Fibroblast of skin of right biceps (primary cell): Measurements from ENCODE around the gene PRKG1.
"Not testable (repeated sequence)": the region's sequence is repeated elsewhere in the genome, so short reads cannot be mapped to it uniquely, and the experiment has no call there.

Experiments used
- DNase-seq: peaks from one replicate; pipeline ENCODE4 v3.0.0-alpha.2; 2013

The PRKG1 gene

DNA sequence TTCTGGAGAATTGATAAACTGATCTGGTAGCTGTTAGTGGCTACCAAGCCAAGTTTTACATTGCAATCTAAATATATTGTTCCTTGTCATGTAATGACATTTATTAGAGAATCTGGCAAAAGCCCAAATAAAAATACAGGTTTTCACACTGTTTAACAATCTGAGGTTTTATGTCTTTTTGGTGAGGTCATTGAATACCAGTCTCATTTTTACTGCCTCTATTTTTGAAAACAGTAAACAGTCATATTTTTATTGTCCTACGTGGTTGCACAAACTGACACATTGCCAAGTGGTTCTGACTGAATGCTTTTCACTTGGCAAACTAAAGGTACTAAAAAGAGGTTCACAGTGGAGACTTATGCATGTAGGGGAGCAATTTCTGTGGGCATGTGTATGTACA, 157.5 kb downstream of the PRKG1 start:
- DNase-seq = no peak

DNA sequence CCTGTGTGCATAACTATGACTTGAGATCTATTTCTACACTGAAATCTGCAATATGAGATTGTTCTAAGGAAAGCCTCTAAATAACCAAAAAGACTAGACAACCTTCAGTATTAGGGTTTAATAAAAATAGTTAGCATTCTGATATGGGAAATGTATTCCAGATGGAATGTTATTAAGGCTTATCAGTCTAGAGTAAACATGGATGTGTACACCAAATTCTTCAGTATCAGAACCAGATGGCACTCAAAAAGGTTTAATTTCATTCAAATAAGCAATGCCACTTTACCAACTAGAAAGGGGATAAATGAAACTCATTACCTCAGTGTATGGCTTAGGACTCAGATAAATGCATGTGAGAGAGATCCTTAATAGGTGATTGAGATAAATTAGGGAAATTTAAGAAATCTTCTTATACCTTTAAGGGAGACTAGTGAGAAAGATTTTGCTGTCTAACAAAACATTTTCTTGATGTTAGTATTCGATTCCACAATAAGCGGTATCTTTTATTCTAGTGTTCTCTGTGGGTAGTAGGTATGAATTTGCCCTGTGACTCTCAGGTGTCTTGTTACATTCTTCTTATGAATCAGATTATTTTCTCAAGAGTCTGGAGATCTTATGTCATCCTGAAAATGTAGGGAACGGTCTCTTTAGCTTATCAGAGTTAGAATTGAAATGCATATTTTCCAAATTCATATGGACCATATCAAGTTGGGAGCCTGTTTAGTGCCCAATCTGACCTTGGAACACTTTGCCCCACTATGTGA, 159.2 kb downstream of the PRKG1 start:
- DNase-seq = no peak

DNA sequence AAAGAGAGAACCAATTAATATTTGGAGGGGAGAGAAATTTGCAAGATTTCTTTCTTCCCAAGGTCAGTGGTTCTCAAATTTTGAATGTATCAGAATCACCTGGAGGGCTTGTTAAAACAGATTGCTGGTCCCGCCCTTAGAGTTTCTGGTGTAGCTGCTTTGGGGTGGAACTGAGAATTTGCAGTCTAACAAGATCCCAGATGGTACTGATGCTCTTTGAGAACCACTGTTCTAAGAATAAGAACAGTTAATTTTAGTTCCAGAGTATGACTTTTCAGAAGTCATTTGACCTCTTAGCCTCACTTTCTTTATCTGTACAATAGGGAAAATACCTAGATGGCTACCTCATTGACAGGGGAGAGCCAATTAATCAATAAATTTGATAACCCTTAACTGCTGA, 161.6 kb downstream of the PRKG1 start:
- DNase-seq = no peak

DNA sequence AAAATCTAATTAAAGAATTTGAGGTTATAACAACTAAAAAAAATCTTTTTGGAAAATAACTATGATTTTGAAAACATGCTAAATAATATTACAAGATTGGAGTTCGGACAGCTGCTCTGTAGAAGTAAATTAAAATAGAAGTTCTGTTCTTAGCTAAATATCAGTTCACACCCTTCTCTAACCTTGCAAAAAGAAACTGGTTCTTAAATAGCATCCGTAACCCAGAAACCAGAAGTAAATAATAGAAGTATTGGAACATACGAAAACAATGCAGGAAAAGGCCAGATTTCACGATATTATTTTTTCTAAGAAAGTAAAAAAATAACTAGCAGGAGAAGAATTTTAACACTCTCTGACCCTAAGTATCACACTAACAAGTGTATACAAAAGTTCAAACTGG, 164.7 kb downstream of the PRKG1 start:
- no peak for DNase-seq

DNA sequence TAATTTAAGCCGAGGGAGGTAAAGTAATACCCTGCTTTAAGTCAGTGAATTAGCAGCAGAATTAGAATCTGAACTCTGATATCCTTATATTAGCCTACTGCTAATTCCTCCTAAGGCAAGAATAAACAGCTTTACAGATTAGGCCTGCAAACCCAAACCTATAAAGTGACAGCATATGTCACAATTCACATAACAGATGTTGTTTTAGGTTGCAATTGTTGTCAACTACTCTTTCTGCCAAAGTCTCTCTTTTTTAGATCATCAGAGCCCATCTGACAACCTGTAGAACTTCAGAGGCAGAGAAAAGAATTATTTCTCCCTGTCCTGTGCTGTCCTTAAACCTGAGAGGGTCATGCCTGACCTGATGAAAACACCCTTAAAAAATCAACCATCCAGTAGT, 167.2 kb downstream of the PRKG1 start:
- DNase-seq = no peak

DNA sequence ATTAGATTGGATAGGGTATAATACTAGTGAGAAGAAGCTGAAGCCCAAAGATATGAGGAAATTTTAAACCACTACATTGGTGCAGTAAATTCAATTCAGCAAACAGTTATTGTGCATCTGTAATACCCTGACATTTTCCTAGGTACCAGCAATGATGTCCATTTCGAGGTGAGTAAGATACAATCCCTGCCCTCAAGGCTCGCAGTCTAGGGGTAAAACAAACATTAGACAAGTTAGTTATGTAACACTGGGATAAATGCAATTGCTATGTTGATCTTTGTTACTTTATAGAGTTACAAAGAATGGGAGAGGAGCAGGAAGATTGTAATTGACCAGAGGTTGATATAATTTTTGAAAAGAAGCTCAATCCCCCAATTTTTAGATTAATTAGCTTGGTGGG, 168.1 kb downstream of the PRKG1 start:
- no peak for DNase-seq

DNA sequence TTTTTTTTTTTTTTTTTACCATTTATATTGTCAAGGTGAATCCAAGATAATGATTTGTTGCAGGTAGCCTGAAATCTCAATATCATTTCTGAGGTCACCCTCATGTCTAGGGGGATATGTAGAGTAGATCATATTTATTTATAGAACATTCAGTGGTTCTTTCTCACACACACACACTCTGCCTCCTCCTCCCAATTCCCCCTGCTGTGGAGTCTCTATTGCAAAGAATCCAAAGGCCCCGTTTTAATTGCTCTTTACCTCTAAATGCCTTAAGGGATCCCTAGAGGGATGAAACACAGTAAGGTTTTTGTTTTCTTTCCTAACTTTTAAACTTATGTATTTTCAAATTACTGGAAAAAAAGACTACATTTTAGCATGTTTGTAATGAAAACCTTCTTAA, 170.0 kb downstream of the PRKG1 start:
- DNase-seq = peak; percentile 39

DNA sequence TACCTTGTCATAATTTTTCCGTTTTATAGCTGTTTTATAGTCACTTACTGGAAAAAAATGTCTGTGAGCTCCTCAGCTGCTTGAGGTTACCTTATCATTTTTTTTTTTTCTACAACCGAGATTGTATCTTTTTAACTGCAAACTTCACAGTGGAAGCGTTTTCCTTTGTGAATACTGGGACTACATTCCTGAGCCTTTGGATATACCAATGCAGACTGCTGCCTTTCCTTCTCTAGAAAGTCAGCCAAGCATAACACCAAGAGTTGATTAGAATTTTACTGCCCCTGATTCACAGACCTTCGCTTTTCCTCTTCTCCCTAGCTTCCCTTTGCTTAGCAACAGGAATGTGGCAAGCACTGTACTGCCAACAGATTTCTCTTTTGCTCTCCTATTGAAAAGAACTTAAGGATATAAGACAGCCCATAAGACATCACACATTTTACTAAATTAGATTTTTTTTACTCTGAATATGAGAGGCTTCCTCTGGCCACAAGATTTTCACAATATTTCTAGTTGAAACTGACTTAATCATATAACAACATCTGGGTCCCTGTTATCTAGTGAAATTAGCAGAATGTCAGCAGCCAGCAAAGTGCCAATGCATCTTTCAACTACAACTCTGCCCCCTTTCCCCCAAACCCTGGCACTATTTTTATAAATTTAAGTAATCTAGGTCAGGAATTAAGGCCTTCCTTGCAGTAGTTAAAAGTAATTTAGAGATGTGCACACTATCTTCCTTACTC, 170.6 kb downstream of the PRKG1 start:
- peak; percentile 84 for DNase-seq

DNA sequence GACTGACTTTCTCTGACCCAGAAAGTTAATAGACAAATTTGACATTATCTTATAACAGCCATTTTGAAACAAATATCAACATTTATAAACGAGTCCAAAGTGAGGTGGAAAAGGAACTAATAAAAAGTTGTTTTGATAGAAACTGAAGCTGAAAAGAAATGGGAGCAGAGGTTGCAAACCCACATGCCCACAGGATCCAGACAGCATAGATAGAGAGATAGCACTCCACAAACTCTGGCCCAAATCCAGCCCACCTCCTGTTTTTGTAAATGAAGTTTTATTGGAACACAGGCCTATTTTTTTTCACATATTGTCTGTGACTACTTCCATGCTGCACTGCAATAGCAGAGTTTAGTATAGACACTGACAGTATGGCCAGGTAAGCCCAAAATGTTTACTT, 171.9 kb downstream of the PRKG1 start:
- no peak for DNase-seq

DNA sequence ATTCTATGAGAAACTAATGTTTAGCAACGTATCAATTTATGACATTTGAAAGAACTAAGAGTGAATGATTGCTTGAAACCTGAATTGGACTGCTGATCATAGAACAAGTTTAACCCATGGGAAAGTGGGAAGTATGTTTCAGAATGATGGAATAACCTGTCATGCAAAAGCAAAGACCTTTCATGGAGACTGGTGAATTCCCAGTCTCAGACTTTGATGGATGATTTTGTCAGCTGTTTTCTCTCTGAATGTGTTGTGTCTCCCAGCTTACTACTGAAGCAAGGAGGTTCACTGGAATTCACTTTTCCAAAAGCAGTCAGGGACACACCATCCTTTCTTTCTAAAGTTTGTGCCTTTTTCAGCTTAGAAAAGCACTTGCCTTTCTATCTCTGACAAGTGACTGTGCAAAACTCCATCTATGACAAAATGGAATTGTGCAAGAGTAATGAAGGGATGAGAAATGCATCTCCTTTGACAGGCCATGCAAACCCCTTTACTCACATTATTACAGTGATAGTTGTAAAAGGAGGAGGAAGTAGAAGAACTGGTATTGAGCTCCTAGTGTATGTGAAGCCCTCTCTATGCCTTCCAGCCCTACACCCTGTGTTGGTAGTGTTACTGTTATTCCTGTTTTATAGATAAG, 176.1 kb downstream of the PRKG1 start:
- no peak for DNase-seq

DNA sequence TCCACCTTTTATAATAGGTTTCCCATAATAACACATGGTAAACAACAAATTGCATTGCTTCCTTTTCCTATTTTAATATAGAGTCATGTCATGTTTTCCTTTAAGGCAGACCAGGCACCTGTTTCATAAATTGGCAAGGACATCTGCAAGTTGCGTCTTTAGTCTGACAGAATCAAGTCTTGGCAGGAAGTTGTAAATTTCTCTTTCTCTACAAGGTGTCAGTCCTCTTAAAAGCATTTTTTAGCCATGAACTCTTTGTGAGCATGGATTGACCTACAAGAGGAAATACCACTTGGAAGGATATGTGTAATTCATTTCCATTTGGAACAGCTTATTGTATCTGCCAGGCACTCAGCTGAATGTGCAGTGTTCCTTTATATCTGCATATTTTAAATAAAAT, 176.8 kb downstream of the PRKG1 start:
- DNase-seq = no peak

DNA sequence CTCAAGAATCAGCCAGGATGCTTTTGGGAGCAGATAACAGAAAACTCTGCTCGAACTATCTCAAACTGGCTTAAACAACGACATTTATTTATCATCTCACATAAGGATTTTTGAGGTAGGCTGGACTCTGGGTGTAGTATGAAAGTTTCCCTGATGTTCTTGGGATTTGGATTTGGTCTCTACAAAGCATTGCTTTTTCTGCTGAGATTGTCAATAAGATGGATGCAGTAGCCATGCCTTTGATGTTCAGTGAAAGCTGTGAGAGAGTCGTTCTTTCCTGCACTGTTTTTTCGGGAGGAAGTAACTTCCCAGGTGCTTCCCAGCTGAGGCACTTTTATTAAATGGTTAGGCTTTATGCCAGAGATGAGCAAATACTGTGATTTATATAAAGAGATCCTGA, 181.1 kb downstream of the PRKG1 start:
- DNase-seq = no peak

DNA sequence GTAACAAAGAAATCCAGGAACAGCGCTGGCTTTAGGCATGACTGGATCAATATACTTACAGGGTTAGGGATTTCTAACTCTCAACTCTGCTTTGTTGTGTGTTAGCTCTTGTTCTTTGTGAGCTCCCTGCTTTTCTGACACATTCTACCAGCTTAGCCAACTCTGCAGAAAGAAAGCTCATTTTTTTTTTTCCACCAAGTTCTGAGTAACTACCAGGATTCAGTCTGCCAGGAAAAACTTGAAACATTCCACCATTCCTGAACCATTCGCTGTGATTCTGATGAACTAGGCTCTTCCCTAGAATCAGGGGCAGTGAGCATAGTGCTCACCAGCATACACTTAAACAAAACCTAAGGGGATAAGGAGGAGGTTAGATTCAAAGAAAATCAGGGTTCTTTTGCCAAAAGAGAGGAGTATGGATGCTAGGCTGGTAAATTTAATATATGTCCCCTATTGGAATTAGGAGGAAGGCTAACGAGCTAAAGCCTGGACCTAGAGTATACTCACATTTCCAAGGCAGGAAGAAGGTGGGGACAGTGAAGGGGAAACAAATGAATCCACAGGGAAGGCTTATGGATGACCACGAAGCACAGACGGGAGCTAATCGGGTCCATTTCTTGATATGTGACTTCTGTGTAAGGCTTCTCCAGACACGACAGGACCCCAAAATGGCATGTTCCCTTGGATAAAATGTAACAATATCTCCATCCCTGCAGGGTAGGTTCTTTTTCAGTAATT, 183.4 kb downstream of the PRKG1 start:
- DNase-seq = peak; percentile 47

DNA sequence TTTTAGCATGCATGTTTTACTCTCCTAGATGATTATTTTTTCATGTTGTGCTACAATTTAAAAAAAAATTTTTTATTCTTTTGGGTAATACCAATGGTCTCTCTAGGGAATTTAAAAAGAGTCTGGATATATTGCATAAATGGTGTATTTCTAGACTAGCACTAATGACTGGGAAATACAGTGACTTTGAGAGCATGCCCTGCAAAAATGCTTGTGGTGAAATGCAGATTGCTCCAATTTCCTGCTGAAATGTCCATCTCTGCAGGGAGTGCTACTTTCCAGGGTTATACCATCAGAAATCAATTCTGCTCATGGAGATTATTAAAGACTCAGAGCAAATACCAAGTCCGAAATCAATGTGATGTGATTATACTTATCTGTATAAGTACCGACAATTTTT, 186.1 kb downstream of the PRKG1 start:
- peak; percentile 3 for DNase-seq

DNA sequence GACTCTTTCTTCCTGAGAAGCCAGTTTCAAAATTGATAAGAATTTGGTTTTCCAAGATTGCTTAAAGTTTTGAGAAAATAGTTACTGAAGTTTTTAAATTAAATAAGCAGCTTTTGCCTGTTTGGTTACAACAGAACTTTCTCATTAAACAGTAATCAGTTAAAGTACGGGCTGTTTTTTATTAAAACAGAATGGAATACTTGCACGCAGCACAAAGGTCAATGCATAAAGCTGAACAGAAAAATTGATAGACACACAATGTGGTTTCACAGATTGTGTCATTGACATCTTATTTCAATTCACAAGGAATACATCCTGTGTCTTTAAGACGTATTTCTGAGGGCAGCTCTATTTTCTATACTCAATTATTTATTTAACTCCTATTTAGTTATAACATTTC, 192.2 kb downstream of the PRKG1 start:
- peak; percentile 16 for DNase-seq

DNA sequence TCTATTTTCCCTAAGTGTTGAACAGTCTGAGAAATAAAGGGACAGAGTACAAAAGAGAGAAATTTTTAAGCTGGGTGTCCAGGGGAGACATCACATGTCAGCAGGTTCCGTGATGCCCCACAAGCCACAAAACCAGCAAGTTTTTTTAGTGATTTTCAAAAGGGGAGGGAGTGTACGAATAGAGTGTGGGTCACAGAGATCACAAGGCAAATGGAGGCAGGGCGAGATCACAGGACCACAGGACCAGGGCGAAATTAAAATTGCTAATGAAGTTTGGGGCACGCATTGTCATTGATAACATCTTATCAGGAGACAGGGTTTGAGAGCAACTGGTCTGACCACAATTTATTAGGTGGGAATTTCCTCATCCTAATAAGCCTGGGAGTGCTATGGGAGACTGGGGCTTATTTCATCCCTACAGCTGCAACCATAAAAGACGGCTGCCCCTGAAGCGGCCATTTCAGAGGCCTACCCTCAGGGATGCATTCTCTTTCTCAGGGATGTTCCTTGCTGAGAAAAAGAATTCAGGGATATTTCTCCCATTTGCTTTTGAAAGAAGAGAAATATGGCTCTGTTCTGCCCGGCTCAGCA, 193.8 kb downstream of the PRKG1 start:
- DNase-seq = not testable (repeated sequence)

DNA sequence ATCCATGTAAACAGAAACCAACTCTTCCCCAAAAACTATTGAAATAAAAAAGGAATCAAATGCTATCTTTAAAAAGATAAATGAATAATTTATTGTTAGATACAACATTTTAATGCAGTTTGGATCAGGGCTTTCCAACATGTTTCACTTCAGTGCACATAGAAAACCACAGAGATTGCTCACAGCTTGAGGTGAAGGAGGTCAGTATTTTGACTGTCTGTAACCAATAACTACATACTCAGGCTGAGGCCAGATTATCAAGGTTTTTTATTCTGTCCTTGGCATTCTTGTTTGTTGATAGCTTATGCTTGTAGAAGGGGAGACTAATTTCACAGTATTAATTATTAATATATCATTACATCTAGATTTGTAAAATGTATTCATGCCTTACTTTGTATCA, 195.5 kb downstream of the PRKG1 start:
- peak; percentile 57 for DNase-seq

DNA sequence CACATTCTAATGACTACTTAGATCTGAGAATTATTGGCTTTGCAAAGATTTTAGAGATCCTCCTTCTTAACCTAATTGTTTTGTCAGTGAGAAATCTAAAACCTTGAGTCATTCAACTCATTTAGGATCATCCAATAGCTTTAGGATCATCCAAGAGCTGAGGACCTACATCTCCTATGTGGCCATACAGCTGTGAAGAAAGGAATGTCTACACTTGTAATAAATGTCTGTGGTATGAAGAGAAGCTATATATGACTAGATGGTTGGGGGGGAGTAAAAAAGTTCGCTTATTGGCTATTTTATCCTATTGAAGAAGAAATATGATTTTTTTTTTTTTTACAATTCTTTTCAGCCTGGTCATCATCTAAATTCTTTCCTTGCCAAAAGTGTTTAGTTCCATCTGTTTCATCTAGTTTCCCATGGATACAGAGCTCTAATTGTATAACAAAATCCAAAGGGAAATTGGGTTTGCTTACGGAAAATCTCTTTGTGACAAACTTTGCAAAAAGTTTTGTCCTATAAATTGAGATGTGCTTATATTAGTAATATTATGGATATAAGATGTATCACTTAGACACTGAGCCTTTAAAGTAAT, 196.7 kb downstream of the PRKG1 start:
- DNase-seq = peak; percentile 73

DNA sequence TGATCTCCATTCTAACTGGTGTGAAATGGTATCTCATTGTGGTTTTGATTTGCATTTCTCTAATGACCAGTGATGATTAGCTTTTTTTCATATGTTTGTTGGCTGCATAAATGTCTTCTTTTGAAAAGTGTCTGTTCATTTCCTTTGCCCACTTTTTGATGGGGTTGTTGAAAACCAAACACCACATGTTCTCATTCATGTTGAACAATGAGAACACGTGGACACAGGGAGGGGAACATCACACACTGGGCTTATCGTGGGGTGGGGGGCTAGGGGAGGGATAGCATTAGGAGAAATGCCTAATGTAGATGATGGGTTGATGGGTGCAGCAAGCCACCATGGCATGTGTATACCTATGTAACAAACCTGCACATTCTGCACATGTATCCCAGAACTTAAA, 197.8 kb downstream of the PRKG1 start:
- DNase-seq = not testable (repeated sequence)

DNA sequence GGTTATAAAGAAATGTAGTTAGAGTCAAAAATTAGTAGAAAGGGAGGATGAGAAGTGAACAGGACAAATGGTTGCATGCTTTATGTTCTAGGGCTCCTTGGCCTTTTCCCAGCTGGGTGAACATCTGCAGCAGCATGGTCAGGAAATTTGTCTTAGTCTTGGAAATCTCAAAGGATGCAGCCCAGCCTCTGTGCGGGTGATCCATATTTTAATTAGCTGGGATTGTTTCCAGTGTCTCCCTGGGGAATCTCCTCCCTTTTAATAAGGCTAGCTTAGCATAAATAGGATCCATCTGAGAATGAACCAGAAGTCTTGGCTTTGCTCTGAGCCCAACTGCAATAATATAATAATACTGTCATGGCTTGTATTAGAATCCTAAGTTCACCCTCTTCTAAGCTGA, 198.3 kb downstream of the PRKG1 start:
- DNase-seq = peak; percentile 22

DNA sequence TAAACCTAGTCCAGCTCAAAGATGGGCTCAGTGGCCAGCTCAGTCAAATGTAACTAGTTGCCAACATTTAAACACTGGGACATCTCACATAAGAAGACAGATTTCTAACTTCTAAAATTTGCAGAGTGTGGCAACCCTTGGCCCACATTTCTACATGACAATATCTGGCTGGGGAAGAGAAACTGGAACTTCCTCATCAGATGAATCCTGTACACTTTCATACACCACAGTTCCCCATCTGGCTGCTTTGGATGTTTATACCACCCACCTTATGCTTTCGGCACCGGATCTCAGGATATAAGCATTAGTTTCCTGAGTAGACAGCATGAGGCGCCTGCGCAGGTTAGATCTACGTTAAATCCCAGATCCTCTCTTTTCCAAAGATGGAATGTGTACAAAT, 199.3 kb downstream of the PRKG1 start:
- DNase-seq = no peak

DNA sequence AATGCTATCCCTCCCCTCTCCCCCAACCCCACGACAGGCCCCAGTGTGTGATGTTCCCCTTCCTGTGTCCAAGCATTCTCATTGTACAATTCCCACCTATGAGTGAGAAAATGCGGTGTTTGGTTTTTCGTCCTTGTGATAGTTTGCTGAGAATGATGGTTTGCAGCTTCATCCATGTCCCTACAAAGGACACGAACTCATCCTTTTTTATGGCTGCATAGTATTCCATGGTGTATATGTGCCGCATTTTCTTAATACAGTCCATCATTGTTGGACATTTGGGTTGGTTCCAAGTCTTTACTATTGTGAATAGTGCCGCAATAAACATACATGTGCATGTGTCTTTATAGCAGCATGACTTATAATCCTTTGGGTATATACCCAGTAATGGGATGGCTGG, 201.8 kb downstream of the PRKG1 start:
- DNase-seq = not testable (repeated sequence)

DNA sequence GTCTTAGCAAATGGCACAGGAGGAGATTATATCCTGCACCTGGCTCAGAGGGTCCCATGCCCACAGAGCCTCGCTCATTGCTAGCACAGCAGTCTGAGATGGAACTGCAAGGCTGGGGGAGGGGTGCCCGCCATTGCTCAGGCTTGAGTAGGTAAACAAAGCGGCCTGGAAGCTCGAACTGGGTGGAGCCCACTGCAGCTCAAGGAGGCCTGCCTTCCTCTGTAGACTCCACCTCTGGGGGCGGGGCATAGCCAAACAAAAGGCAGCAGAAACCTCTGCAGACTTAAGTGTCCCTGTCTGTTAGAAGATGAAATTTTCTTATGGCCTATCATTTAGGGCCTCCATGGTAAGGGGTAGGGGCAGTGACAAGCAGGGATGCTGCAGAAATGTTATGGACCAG, 207.1 kb downstream of the PRKG1 start:
- not testable (repeated sequence) for DNase-seq
